MM.1S (cell line): ENCODE results near the gene COLEC11.

Source experiments
- EZH2 ChIP-seq: fragments of 300-600 bp; sonication (generic); optimal IDR thresholded peaks from 2 replicates; pipeline ENCODE3; 2017; ENCODE audit warnings: low read depth, mild to moderate bottlenecking, antibody characterized with exemption, low read length, mixed read lengths
- TF ChIP-seq, protein P1 (sequence below): fragments of 300-600 bp; sonication (generic); IDR thresholded peaks from 2 replicates; pipeline ENCODE4 v1.5.1; 2016; ENCODE audit warnings: antibody characterized with exemption, low read length, mixed read lengths

DNA sequence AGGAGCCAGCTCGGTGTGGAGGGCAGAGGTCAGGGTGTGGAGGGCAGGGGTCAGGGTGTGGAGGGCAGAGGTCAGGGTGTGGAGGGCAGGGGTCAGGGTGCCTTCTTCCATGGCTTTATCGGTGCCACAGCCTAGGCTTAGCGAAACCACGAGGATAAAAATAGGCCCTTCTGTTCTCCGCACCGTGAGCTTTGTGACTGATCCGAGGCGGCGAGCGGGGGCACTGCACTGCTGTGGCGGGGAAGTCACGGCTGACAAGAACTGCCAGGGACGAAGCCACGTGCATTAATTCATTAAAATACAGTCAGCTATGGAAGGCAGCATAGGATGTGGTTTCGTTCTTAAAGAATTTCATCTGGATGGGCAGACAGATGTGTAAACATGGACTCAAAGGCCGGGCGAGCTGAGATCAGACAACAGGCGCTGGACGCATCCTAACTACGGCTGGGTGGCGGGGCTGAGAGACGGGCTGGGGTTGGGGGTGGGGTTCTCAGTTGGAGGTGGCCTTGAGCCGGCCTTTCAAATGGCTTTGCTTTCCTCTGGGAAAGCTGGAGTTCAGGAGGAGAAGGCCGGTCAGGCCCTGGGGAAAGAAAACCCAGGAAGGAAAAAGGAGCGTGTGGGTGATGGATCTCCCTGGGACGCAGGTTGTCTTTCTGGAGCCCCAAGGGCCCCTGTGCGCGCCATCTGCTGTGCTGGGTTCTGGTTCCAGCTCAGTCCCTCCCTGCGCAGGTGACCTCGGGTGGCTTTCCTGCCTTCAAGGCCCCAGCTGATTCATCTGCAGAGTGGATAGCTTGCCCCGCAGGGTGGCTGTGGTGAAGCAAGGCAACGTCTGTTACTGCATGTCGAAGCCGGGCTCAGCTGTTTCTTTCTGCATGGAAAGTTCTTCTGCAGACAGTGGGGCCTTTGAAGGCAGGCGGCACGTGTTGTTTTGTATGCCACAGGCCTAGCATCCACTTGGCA, 62.1 kb downstream of the COLEC11 start:
- TF ChIP-seq, protein P1, sequence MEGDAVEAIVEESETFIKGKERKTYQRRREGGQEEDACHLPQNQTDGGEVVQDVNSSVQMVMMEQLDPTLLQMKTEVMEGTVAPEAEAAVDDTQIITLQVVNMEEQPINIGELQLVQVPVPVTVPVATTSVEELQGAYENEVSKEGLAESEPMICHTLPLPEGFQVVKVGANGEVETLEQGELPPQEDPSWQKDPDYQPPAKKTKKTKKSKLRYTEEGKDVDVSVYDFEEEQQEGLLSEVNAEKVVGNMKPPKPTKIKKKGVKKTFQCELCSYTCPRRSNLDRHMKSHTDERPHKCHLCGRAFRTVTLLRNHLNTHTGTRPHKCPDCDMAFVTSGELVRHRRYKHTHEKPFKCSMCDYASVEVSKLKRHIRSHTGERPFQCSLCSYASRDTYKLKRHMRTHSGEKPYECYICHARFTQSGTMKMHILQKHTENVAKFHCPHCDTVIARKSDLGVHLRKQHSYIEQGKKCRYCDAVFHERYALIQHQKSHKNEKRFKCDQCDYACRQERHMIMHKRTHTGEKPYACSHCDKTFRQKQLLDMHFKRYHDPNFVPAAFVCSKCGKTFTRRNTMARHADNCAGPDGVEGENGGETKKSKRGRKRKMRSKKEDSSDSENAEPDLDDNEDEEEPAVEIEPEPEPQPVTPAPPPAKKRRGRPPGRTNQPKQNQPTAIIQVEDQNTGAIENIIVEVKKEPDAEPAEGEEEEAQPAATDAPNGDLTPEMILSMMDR, result no peak
- TF ChIP-seq EZH2, result no peak
